Neural cell (in vitro differentiated cells): Measurements from ENCODE around the gene HIBCH. TPM values are rescaled to one million over a fixed set of nuclear protein-coding genes. Genes with fewer than 3 reads are reported as not detected.

Experiments used
- H2AFZ ChIP-seq: fragments of 200-600, 300-800 bp; sonication (generic), shearing (Covaris generic); 2 replicates; pipeline ENCODE4 v1.6.0; 2014; ENCODE audit warnings: low read depth, mild to moderate bottlenecking, antibody characterized with exemption, low read length, moderate library complexity
- H3F3A ChIP-seq: fragments of 200-600 bp; shearing (Covaris generic); 2 replicates; pipeline ENCODE4 v1.6.1; 2016; ENCODE audit warnings: mild to moderate bottlenecking, moderate library complexity, mixed read lengths, antibody characterized with exemption, low read length; ENCODE audit not compliant: insufficient read depth, poor library complexity, severe bottlenecking
- H3K27ac ChIP-seq: fragments of 200-600, 300-800 bp; sonication (generic), shearing (Covaris generic); 2 replicates; pipeline ENCODE4 v1.5.1; 2014; ENCODE audit warnings: mild to moderate bottlenecking, low read length, moderate library complexity
- H3K27me3 ChIP-seq: fragments of 300-800, 200-600 bp; sonication (generic), shearing (Covaris generic); 2 replicates; pipeline ENCODE4 v1.6.0; 2014; ENCODE audit warnings: mild to moderate bottlenecking, low read depth, low read length, moderate library complexity; ENCODE audit not compliant: insufficient read depth
- H3K36me3 ChIP-seq: fragments of 300-800, 200-600 bp; sonication (generic), shearing (Covaris generic); 2 replicates; pipeline ENCODE4 v1.5.1; 2014; ENCODE audit warnings: mild to moderate bottlenecking, antibody characterized with exemption, low read length, moderate library complexity; ENCODE audit not compliant: insufficient read depth
- H3K4me2 ChIP-seq: fragments of 300-800, 200-600 bp; sonication (generic), shearing (Covaris generic); 2 replicates; pipeline ENCODE4 v1.6.0; 2014; ENCODE audit warnings: mild to moderate bottlenecking, low read length
- H3K4me3 ChIP-seq: fragments of 300-800, 200-600 bp; sonication (generic), shearing (Covaris generic); 2 replicates; pipeline ENCODE4 v1.5.1; 2014; ENCODE audit warnings: mild to moderate bottlenecking, low read length, moderate library complexity
- H3K79me2 ChIP-seq: fragments of 200-600 bp; shearing (Covaris generic); replicated peaks from 2 replicates; pipeline ENCODE4 v1.6.0; 2014; ENCODE audit warnings: mild to moderate bottlenecking, low read length, moderate library complexity; ENCODE audit not compliant: insufficient read depth
- H3K9ac ChIP-seq: fragments of 300-800, 200-600 bp; sonication (generic), shearing (Covaris generic); 2 replicates; pipeline ENCODE4 v1.6.1; 2016; ENCODE audit warnings: mild to moderate bottlenecking, low read length, mixed read lengths
- H3K9me2 ChIP-seq: fragments of 200-600 bp; shearing (Covaris generic); 2 replicates; pipeline ENCODE4 v1.6.1; 2016; ENCODE audit warnings: mild to moderate bottlenecking, low read length, mixed read lengths; ENCODE audit not compliant: insufficient read depth
- H3K9me3 ChIP-seq: fragments of 200-600, 300-800 bp; sonication (generic), shearing (Covaris generic); 2 replicates; pipeline ENCODE4 v1.6.1; 2016; ENCODE audit warnings: mild to moderate bottlenecking, mixed run types, low read length, moderate library complexity, mixed read lengths
- H4K20me1 ChIP-seq: fragments of 200-600 bp; shearing (Covaris generic); 2 replicates; pipeline ENCODE4 v1.6.1; 2016; ENCODE audit warnings: mild to moderate bottlenecking, mixed run types; ENCODE audit not compliant: insufficient read depth
- CTCF ChIP-seq: fragments of 450-650 bp; IDR thresholded peaks from 2 replicates; pipeline ENCODE4 v1.5.1; 2014; ENCODE audit warnings: antibody characterized with exemption, mild to moderate bottlenecking, moderate library complexity; ENCODE audit not compliant: poor library complexity, severe bottlenecking
- EP300 ChIP-seq: fragments of 450-650 bp; conservative IDR thresholded peaks from 2 replicates; pipeline ENCODE4 v1.6.1; 2014; ENCODE audit warnings: antibody characterized with exemption, mild to moderate bottlenecking, moderate library complexity; ENCODE audit not compliant: poor library complexity, severe bottlenecking
- EZH2 ChIP-seq: fragments of 200-600, 300-800 bp; shearing (Covaris generic), sonication (generic); IDR thresholded peaks from 2 replicates; pipeline ENCODE4 v1.6.1; 2014; ENCODE audit warnings: antibody characterized with exemption, low read length, borderline replicate concordance, mild to moderate bottlenecking; ENCODE audit not compliant: insufficient read depth, poor library complexity, severe bottlenecking
- MXI1 ChIP-seq: fragments of 450-650 bp; conservative IDR thresholded peaks from 2 replicates; pipeline ENCODE4 v1.6.1; 2014; ENCODE audit warnings: antibody characterized with exemption, mild to moderate bottlenecking; ENCODE audit not compliant: poor library complexity, severe bottlenecking
- POLR2AphosphoS5 ChIP-seq: IDR thresholded peaks from 2 replicates; pipeline ENCODE4 v1.6.1; 2012
- RAD21 ChIP-seq: fragments of 450-650 bp; conservative IDR thresholded peaks from 2 replicates; pipeline ENCODE4 v1.6.1; 2014; ENCODE audit warnings: antibody characterized with exemption, mild to moderate bottlenecking, moderate library complexity
- SMC3 ChIP-seq: fragments of 450-650 bp; conservative IDR thresholded peaks from 2 replicates; pipeline ENCODE4 v1.6.1; 2014; ENCODE audit warnings: antibody characterized with exemption, mild to moderate bottlenecking, moderate library complexity; ENCODE audit not compliant: poor library complexity
- TAF1 ChIP-seq: IDR thresholded peaks from 2 replicates; pipeline ENCODE4 v1.6.1; 2012; ENCODE audit warnings: low read depth
- polyA plus RNA-seq: library from polyadenylated mRNA; depleted of rRNA; stranded (reverse); fragments of >200 nt; gene quantifications from 2 replicates; pipeline ENCODE4 v1.2.3, GENCODE V29; 2014
- TF ChIP-seq, protein P1 (sequence below): IDR thresholded peaks from 2 replicates; pipeline ENCODE4 v1.6.1; 2012; ENCODE audit warnings: borderline replicate concordance

Gene HIBCH
- polyA plus RNA-seq, 1 donor from 2014 or later = 17.8 TPM

GRCh38 chr2:190277234-190278112 is 42.2 kb downstream of the HIBCH start:
- H3F3A ChIP-seq = no peaks in the 10 kb centered on the region
- no peaks in the 10 kb centered on the region for H3K36me3 ChIP-seq
- no peak overlapping the region for H3K27ac ChIP-seq
- no peaks in the 10 kb centered on the region for H4K20me1 ChIP-seq
- H3K9me3 ChIP-seq = no peaks in the 10 kb centered on the region
- no peaks in the 10 kb centered on the region for H3K79me2 ChIP-seq
- no peaks in the 10 kb centered on the region for H3K9me2 ChIP-seq
- no peak overlapping the region for H2AFZ ChIP-seq
- H3K9ac ChIP-seq = no peak overlapping the region
- peak; percentile 58 for TF ChIP-seq CTCF
- peak; percentile 39 for TF ChIP-seq SMC3
- no peak for TF ChIP-seq TAF1
- TF ChIP-seq, protein P1, sequence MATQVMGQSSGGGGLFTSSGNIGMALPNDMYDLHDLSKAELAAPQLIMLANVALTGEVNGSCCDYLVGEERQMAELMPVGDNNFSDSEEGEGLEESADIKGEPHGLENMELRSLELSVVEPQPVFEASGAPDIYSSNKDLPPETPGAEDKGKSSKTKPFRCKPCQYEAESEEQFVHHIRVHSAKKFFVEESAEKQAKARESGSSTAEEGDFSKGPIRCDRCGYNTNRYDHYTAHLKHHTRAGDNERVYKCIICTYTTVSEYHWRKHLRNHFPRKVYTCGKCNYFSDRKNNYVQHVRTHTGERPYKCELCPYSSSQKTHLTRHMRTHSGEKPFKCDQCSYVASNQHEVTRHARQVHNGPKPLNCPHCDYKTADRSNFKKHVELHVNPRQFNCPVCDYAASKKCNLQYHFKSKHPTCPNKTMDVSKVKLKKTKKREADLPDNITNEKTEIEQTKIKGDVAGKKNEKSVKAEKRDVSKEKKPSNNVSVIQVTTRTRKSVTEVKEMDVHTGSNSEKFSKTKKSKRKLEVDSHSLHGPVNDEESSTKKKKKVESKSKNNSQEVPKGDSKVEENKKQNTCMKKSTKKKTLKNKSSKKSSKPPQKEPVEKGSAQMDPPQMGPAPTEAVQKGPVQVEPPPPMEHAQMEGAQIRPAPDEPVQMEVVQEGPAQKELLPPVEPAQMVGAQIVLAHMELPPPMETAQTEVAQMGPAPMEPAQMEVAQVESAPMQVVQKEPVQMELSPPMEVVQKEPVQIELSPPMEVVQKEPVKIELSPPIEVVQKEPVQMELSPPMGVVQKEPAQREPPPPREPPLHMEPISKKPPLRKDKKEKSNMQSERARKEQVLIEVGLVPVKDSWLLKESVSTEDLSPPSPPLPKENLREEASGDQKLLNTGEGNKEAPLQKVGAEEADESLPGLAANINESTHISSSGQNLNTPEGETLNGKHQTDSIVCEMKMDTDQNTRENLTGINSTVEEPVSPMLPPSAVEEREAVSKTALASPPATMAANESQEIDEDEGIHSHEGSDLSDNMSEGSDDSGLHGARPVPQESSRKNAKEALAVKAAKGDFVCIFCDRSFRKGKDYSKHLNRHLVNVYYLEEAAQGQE = no peak
- no peak for TF ChIP-seq POLR2AphosphoS5
- TF ChIP-seq MXI1 = no peak
- peak; percentile 46 for TF ChIP-seq RAD21
- no peak for TF ChIP-seq EZH2
- TF ChIP-seq EP300 = no peak
- no peak overlapping the region for H3K4me3 ChIP-seq
- no peak overlapping the region for H3K4me2 ChIP-seq
- H3K27me3 ChIP-seq = no peaks in the 10 kb centered on the region

DNA sequence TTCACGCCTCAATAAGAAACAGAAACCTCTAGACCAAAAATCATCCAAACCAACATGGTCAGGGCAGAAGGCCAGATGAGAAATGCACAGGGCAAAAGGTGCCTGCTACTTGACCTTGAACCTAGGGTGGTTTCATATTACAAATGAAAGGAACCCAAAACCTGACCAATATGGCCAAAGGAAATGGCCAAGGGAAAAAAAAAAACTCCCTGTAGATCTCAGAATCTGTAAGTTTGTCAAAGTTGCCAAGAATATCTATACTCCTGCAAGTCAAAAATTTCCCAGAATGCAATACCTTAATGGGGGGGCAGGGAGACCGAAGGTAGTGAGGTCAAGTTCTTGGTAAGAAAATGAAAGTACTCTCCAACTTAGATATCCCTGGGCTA is 47.2 kb downstream of the HIBCH start:
- Histone ChIP-seq H3F3A (no peaks in the 10 kb centered on the region), H3K27me3 (no peaks in the 10 kb centered on the region), H3K9ac (no peak overlapping the region), H2AFZ (no peak overlapping the region), H3K36me3 (no peaks in the 10 kb centered on the region), H4K20me1 (no peaks in the 10 kb centered on the region), H3K9me3 (no peaks in the 10 kb centered on the region), H3K9me2 (no peaks in the 10 kb centered on the region), H3K4me3 (no peak overlapping the region), H3K79me2 (no peaks in the 10 kb centered on the region), H3K27ac (no peak overlapping the region), H3K4me2 (no peak overlapping the region)
- TF ChIP-seq CTCF = no peak
- no peak for TF ChIP-seq EZH2
- TF ChIP-seq TAF1 = no peak
